Brain microvascular endothelial cell (primary cell): ENCODE results near the gene TMEM88.

Experiments used
- DNase-seq: peaks from one replicate; pipeline ENCODE4 v3.0.0-alpha.2; 2020
- H3K27ac ChIP-seq: fragments of 250-450 bp; sonication (Bioruptor Pico); 2 replicates; pipeline ENCODE4 v1.5.1; 2020; ENCODE audit warnings: mild to moderate bottlenecking, moderate library complexity
- H3K27me3 ChIP-seq: fragments of 250-450 bp; sonication (Bioruptor Pico); replicated peaks from 2 replicates; pipeline ENCODE4 v1.5.1; 2020; ENCODE audit warnings: mild to moderate bottlenecking
- H3K36me3 ChIP-seq: fragments of 250-450 bp; sonication (Bioruptor Pico); replicated peaks from 2 replicates; pipeline ENCODE4 v1.5.1; 2020; ENCODE audit warnings: mild to moderate bottlenecking
- H3K4me3 ChIP-seq: 2 replicates; pipeline ENCODE4 v1.5.1; 2011; ENCODE audit warnings: low read depth, mild to moderate bottlenecking, control low read depth, low read length, moderate library complexity
- CTCF ChIP-seq: IDR thresholded peaks from 2 replicates; pipeline ENCODE4 v1.5.1; 2011; ENCODE audit warnings: low read depth, mild to moderate bottlenecking, moderate library complexity, low read length, control low read depth, inconsistent platforms; ENCODE audit errors: missing control alignments
- in situ Hi-C: cut with HindIII; loops from 2 replicates; pipeline ENCODE4 v1.10.0; 2017; ENCODE audit warnings: low sequenced_read_pairs, low pct_ligation_motif_present

Gene TMEM88

GRCh38 chr17:7834542-7834956, 20.3 kb upstream of the TMEM88 start:
- DNase-seq = no peak
- Histone ChIP-seq H3K36me3 (no peaks in the 10 kb centered on the region), H3K27ac (peak overlapping the region; percentile 88), H3K4me3 (peak overlapping the region; percentile 74), H3K27me3 (no peaks in the 10 kb centered on the region)
- no peak for TF ChIP-seq CTCF
- in situ Hi-C loops = no loop called here

GRCh38 chr17:7834957-7835813, 19.7 kb upstream of the TMEM88 start:
- peak overlapping the region; percentile 74 for H3K4me3 ChIP-seq
- in situ Hi-C loops = no loop called here
- peak; percentile 96 for DNase-seq
- no peaks in the 10 kb centered on the region for H3K27me3 ChIP-seq
- H3K27ac ChIP-seq = peak overlapping the region; percentile 89
- H3K36me3 ChIP-seq = no peaks in the 10 kb centered on the region
- TF ChIP-seq CTCF = peak; percentile 96

- peaks cover 3% of the 10 kb centered on the region for H3K36me3 ChIP-seq
- in situ Hi-C loops = no loop called here
- no peak for TF ChIP-seq CTCF
- H3K4me3 ChIP-seq = peak overlapping the region; percentile 74
- peak; percentile 36 for DNase-seq
- H3K27me3 ChIP-seq = no peaks in the 10 kb centered on the region
- peak overlapping the region; percentile 89 for H3K27ac ChIP-seq
Observed at GRCh38 chr17:7835814-7836595, 18.9 kb upstream of the TMEM88 start.

- TF ChIP-seq CTCF = no peak
- H3K27ac ChIP-seq = peak overlapping the region; percentile 89
- H3K36me3 ChIP-seq = peaks cover 3% of the 10 kb centered on the region
- DNase-seq = peak; percentile 76
- peak overlapping the region; percentile 74 for H3K4me3 ChIP-seq
- in situ Hi-C loops = no loop called here
- H3K27me3 ChIP-seq = no peaks in the 10 kb centered on the region
Observed at GRCh38 chr17:7836596-7837407, 18.1 kb upstream of the TMEM88 start.

- H3K27me3 ChIP-seq = no peaks in the 10 kb centered on the region
- H3K27ac ChIP-seq = no peak overlapping the region
- H3K36me3 ChIP-seq = peaks cover 3% of the 10 kb centered on the region
- no peak for DNase-seq
- in situ Hi-C loops = no loop called here
- TF ChIP-seq CTCF = no peak
- H3K4me3 ChIP-seq = peak overlapping the region; percentile 43
Observed at GRCh38 chr17:7837408-7838088, 17.3 kb upstream of the TMEM88 start.
